ENCODE results near the gene MAD1L1. TPM values are rescaled to one million over a fixed set of nuclear protein-coding genes. Genes with fewer than 3 reads are reported as not detected.
"Not testable (repeated sequence)": the region's sequence is repeated elsewhere in the genome, so short reads cannot be mapped to it uniquely, and the experiment has no call there.

MAD1L1 gene
- total RNA-seq, 1 experiment from 2014 or later = 103 TPM

DNA sequence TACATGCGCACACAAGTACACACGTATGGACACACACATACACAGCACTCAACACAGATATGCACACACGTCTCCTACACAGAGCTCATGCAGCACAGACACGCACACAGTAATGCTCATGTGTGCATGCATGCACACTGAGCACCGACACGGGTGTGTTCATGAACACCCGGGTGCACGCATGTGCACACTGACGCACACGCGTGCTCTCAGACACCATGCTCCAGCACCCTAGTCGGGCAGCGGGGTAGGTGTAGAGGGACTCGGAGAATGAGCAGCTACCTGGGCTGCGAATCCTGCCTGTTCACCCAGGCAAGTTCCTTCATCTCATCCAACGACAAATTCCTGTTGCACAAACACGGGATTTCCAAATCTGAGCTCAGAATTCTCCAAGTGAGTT is 184.7 kb downstream of the MAD1L1 start:
- no peak for DNase-seq (ENCODE audit: low spot score)

GRCh38 chr7:2046581-2047565 is 185.9 kb downstream of the MAD1L1 start:
- no peak for DNase-seq (ENCODE audit: low spot score)

- DNase-seq (ENCODE audit: low spot score) = no peak
Measured at GRCh38 chr7:2045559-2046405, 187.0 kb downstream of the MAD1L1 start.

DNA sequence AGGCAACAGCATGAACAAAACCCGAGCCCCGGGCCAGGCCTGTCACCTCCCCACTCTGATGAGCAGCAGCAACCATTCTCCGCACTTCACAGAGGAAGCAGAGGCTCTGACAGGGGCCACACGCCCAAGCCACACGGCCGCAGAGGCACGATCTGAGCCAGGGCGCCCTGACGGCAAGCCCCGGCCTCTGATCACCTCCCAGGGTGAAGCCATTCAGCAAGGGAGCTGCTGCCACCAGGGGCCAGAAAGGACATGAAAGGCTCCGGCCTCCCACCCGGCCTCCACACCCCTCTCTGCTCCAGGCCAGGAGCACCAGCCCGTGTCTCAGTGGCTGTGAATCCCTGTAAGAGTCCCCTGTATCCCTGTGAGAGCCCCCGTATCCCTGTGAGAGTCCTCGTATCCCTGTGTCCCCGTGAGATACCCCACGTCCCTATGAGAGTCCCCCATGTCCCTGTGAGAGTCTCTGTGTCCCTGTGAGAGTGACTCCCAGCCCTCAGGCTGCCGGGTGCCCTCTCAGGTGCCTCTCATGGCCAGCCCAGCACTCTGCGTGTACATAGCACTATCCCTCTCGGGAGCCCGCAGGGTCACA is 187.8 kb downstream of the MAD1L1 start:
- DNase-seq (ENCODE audit: low spot score) = no peak

GRCh38 chr7:2044311-2044882 is 188.3 kb downstream of the MAD1L1 start:
- DNase-seq (ENCODE audit: low spot score) = no peak

- no peak for DNase-seq (ENCODE audit: low spot score)
Measured at GRCh38 chr7:2043316-2044039, 189.3 kb downstream of the MAD1L1 start.

DNA sequence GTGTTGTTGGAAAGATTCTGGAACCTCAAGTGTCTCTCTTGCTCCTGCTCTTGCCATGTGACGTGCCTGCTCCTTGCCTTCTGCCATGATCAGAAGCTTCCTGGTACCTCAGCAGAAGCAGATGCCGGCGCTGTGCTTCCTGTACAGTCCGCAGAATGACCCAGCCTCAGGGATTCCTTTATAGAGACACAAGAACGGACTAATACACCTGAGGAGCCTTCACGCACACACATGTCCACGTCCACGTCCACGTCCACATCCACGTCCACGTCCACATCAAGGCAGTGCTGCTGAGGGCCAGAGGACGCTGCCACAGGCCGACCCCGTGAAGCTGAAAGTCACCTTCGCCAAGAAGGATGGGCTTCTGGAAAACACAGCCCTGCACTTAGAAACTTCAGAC is 190.1 kb downstream of the MAD1L1 start:
- no peak for DNase-seq (ENCODE audit: low spot score)

- DNase-seq (ENCODE audit: low spot score) = no peak
Measured at GRCh38 chr7:2041496-2042367, 191.0 kb downstream of the MAD1L1 start.

GRCh38 chr7:2040893-2041270 is 191.9 kb downstream of the MAD1L1 start:
- DNase-seq (ENCODE audit: low spot score) = no peak

DNA sequence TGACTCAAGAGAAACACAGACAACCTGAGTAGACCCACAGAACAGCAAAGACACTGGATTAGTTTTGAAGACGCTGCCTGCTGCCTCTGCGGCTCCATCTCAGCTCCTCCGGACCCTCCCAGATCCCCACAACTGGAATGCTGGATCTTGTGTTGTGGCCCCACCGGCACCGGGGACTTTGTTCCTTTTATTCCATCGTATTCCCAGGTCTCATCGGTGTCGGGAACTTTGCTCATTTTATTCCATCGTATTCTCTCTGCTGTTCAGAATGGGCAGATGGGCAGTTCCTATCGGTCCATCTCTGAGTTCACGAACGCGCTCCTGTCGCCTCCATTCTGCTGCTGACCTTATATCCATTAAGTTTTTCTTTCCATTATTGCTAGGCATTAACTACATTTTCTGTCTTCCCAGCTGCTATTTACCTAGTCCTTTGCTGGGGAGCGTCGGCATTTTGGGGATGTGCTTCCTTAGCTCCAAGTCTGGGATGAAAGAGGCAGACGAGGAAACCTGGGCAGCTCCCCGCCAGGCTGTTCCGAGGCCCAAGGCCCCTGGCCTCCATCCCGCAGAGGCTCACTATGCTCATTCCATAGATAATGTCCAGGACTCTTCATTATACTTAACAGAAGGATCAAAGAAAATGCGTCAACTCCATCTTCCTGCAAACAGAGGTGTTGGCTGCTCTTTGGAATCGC is 192.4 kb downstream of the MAD1L1 start:
- no peak for DNase-seq (ENCODE audit: low spot score)

GRCh38 chr7:2038931-2039728 is 193.6 kb downstream of the MAD1L1 start:
- DNase-seq (ENCODE audit: low spot score) = no peak

- no peak for DNase-seq (ENCODE audit: low spot score)
Measured at GRCh38 chr7:2037808-2038522, 194.8 kb downstream of the MAD1L1 start.

DNA sequence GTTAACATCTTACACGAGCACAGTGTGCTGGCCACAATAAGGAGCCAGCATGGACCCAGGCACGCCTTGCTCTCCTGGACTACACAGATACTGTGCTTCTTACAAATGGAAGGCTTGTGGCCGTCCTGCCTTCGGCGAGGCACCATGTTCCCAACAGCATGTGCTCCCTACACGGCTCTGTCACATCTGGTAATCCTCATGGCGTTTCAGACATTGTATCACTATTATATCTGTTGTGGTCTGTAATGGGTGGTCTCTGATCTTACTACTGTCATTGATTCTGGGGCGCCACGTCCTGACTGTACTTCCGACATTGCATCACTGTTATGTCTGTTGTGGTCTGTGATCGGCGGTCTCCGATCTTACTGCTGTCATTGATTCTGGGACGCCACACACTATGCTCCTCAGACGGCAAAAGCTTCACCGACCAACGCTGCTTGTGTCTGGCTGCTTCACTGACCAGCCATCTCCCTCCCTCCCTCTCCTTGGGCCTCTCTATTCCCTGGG is 195.4 kb downstream of the MAD1L1 start:
- DNase-seq (ENCODE audit: low spot score) = no peak

GRCh38 chr7:2036786-2037185 is 196.0 kb downstream of the MAD1L1 start:
- DNase-seq (ENCODE audit: low spot score) = no peak

DNA sequence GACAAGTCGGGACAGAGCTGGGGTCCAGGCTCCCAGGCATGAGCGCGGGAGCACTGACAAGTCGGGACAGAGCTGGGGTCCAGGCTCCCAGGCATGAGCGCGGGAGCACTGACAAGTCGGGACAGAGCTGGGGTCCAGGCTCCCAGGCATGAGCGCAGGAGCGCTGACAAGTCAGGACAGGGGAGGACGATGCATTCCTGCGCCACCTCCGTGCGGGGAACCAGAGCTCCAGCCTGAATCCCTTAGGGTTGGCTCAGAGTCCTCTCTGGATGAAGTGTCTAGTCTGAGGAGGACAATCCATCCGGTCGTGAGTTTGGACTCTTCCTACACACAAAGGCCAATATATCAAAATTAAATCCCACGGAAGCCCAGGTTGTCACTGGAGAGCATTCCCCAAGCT is 196.5 kb downstream of the MAD1L1 start:
- not testable (repeated sequence) for DNase-seq (ENCODE audit: low spot score)

GRCh38 chr7:2034291-2035201 is 198.2 kb downstream of the MAD1L1 start:
- no peak for DNase-seq (ENCODE audit: low spot score)
